ENCODE results near the gene SFXN5.

The SFXN5 gene

DNA sequence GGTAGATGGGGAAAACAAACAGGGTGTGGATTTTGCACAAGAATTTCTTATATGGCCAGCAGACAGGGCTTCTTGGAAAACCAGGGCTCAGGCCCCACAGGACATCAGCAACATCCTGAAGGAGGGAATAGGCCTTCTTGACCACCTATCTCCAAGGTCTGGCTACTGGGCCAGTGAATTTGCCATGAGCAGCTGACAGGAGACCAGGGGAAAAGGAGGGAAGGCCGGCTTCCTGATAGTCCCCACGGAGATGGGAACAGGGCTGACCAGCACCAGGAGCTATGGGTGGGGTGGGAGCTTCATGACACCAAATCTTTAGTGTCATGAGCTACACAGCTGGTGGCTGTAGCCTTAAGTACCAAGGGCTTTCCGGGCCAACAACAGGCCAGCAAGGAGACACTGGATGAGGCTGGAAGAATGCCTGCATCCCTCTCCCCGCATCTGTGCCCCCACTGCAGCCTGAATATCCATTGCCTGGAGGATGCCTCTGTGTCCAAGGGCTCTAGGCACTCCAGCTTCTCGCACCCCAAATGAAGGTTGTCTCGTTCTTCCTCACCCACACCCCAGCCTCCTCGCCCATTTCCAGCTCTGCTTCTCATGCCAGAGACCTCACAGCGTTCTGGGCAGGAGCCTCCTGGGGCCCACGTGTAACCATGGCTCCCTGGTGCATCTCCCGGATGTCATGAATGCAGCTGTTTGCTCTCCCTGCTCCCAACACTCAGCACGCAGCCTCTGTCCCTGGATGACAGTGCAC, 79.4 kb downstream of the SFXN5 start:
- no peak for DNase-seq

DNA sequence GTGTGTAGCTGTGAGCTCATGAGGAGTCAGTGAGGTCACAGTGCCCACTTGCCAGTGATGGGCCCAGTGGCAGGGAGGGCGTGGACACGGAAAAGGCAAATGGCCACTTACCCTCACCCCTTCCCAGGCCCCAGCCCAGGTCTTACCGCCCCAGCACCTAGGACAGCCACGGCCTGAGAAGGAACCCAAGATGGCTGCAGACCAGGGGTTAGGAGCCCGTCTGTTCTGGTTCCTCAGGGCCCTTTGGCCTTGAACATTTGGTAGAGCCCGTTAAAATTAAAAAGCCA, 80.1 kb downstream of the SFXN5 start:
- DNase-seq, result no peak

DNA sequence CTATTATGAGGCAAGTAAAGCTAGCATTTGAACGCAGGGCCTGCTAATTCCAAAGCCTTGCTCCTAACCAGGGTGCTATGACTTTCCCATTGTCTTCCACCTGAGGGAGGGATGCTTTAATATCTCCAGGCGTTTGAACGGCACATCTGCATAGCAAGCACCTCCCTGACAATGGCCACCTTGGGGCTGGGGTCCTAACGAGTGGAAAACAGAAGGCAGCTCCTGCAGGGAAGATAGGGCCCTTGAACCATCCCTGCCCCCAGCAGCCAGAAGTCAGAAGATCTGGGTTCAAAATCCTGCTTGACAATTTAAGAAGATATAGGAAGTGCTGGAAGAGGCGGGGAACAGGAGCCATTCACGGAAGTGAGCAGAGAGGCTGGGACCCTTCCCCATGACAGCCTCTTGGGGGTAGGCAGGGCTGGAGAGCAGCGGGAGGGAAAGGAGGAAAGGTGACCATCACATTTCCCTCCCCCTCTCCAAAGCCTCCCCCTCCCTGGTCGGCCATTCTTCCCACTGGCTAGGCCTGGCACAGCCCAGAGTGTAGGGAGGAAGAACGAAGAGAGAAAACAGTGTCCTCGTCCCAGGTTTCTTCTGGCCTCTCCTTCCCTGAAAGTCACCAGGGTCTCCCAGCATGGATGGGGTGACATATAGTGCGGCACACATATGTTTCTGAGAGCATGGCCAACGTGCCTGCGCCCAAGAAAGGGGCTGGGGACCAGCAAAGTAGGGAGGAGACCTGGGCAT, 80.6 kb downstream of the SFXN5 start:
- no peak for DNase-seq

DNA sequence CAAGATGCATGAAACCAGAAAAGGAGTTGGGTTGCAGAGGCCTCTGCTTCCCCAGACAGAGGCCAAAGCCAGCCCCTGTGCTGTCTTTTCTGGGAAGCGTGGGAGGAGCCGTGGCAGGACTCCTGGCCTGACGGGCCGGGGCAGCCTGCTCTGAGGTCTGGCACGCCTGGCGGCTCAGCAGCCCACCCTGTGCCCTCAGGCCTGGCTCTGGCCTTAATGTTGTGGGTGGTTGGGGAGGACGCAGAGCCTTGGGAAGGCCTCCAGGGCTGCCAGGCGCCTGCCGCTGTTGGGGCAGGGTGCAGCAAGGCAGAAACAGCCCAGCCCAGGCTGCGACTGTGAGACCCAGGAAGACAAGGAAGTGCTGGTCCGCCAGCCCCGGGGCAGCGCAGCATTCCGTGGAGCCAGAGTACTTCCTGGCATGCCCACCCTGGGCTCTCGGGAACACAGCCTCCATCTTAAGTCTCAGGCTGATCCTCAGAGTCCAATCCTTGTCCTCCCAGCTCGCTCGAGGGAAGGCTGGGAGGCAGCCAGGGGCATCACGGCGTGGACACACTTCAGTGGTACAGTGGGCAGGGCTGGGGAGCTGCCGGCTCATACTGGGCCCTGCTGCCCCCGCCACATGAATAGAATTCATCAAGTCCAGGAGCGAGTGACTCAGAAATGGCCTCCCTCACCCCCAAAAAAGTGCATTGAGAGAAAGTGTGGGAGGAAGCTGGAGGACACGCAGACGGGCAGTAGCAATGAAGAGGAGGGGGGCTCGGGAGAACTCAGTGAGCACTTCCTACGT, 81.5 kb downstream of the SFXN5 start:
- DNase-seq, result no peak

DNA sequence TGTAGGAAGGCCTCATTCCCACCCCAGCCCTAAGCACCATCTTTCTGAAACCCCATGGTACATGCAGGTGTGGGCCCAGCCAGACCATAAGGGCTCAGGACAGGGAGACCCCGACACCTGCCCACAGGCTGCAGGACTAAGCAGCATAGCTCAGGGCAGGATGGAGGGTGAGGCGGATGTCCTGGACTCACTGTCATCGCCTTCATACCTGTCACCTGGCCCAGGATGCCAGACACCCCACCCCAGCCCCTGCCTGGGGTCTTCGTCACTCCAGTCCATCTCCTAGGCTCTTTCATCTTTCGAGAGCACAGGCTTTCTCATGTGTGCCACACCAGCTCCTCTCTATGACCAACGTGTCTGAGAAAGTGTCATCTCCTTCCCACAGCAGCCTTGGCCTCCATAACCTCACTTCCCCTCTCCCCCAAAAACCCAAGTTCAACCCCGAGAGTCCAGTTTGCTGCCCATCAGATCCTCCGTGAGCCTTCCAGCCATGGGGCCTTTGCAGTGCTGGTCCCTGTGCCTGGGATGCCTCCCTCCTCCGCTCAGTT, 82.7 kb downstream of the SFXN5 start:
- no peak for DNase-seq

DNA sequence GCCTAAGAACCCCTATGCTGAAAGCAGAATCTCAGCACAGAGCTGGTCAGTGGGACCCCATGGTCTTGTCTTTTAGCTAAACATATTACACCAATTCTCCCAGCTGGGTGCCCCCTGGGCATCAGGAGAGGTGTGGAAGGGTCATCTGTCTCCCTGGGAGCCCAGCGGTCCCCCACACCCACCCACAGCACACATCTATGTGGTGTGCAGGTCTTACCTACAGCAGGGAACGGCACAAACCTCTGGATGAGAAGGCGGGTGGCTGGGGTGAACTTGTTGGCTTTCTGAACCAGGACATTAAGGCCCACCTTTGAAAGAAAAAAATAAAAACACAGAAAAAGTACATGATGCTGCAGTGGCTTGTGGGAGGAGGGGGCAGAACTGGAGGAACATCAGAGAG, 83.5 kb downstream of the SFXN5 start:
- no peak for DNase-seq

DNA sequence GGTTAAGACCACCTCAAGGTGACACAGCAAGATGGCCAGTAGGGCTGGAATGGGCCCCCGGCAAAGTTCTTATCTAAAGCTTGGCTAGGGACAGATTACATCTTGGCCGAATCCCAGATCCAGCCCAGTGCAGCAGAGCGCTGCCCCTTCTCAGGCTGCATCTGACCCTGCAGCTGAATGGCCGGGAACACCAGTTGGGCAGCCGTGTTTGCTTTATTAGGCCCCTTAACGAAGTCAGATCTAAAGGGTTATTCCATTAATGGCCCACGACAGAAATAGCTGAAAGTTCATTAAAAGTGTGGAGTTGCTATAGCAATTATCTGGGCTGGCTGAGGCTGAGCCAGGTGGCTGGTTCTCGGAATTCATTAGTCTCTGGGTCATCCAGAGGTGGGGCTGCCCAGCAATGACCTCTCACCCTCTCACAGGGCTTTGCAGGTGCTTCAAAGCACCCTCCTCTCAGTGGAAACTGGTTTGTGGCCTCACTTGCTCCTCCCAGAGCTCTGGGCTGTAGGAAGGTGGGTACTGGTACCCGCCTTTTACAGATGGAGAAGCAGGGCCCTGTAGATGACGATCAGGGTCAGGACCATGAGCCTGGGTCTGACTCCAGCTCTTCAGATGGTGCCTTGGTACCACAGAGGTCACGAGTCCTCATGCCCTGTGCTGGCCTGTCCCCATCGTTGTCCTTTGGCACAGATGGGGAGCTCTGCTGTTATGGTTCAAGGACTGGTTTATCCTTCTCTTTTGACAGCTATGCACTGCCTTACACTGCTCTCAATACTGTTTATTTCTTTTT, 85.4 kb downstream of the SFXN5 start:
- no peak for DNase-seq

DNA sequence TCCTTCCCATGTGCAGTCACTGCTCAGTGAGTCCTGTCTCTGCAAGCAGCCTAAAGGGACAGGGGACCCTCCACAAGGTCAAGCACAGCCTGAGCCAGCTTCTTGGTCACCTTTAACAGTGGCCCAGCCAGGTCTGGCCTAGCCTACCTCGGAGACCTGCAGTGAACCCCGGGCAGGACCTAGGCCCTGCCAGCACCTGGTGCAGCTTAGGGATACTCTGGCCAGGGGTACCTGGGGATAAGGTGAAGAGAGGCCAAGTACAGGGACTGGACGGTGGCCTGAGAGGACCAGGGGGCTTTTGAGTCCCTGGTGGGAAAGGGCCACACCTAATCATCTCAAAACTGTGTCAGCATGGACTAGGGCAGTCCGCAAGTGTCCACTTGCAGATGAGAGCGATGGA, 86.4 kb downstream of the SFXN5 start:
- no peak for DNase-seq

DNA sequence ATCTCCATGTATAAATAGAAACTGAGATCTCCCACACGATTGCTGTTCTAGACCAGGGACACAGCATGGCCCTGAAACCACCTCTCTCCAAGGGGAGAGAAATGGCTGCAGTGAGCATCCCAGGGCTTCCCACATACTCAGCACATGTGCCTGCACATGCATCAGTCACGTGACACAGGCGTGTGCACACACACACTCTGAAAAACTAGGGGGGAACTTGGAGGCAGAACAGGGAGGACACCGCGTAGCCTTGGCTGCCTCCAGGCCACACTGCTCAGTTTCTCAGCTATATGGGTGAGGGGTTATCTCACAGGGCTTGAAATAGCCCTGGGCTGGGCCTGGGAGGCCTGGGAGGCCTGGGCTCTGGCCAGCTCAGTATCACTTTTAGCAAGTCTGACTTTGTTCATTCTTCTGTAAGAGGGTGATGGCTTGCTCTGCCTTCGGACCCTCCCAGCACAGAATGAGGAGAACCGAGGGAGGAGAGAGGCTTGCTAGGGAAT, 87.3 kb downstream of the SFXN5 start:
- DNase-seq, result no peak

DNA sequence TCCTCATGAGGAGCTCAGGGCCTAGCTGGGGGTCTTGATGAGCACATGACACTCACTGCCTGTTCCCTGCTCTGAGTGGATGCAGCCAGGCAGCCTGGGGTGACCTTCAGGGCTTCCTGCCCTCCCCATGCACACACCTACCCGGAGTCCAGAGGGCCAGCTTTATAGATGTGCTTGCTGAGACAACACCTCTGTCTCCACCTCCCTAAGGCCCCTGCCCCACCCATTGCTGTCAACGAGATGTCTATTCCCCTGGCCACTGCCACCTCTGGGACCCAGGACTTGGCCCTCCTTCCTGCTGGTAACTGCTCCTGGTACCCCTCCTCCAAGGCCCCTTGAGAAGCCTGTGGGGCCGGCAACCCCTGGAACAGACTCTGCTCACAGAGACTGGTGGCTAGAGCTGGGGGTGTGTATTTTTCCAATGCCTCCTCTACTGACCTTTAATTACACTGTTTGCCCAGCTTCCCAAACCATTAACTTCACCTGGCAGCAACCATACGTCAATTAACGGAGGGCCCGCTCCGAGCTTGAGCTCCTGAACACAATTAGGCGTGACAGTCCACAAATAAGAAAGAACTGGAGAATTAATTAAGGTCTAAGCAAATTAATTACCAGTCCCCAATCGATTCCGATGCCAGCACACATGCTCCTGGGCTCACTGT, 87.9 kb downstream of the SFXN5 start:
- DNase-seq, result no peak

DNA sequence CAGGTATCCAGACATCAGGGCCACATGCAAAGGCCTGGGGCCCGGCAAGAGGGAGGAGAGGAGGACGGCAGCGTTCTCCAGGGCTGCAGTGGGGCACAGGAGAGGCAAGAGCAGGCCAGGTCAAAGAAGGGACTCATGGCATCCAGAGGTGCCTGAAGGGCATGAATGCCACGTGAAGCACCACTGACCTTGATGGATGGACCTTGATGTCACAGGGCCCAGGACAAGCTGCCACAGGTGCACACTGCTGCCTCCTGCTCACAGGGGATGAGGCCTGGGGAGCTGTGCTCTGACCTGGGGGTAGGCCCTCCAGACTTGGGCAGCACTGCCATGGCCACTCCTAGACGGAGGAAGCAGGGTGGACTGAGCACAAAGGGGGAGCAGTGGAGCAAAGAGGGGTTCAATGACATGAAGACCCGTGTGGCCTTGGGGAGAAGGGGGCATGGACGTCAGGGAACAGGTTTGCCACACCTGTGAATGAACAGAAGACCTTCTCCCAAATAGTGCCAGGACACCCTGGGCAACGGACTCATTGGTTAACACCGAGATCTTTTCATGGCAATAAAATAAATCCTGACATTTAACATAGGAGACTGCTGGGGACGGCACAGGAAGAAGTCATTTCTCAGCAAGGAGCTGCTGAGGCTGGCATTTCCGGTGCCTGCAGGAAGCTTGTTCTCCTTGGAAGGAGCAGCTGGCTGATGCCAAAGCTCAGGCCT, 88.6 kb downstream of the SFXN5 start:
- DNase-seq, result no peak

DNA sequence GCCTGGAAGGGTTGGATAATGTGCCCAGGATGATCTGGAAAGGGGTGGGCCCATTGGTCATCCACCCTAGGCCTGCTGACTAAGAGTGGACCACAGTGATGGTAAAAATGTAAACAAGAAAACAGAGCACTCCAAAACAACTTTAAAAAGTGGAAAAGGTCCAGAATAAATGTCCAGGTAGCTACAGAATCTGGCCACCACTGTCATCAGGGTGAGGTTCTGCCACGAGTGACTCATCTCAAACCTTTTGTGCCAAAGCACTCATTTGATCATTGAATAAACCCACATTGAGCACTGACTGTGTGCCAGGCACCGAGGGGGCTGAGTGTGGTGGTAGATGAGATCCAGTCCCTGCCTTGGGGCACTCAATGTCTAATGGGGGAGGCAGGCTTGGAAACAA, 89.3 kb downstream of the SFXN5 start:
- DNase-seq, result no peak

DNA sequence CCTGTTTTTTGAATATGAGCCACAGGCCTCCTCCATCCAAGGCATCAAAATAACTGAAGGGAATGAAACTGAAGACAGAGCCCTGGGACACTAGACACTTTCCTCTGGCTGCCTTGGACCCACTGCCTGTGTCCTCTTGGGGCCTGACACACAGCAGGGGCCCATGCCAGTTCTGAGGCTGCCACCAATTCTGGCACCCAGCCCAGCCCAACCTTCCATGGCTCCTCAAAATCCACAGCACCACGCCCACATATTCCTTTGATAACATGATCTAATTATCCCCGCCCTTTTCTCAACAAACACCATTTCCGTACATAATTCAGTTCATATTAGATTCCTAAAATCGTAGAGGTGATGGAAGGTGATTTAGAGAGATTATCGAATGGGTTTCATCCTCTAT, 90.0 kb downstream of the SFXN5 start:
- DNase-seq, result no peak

DNA sequence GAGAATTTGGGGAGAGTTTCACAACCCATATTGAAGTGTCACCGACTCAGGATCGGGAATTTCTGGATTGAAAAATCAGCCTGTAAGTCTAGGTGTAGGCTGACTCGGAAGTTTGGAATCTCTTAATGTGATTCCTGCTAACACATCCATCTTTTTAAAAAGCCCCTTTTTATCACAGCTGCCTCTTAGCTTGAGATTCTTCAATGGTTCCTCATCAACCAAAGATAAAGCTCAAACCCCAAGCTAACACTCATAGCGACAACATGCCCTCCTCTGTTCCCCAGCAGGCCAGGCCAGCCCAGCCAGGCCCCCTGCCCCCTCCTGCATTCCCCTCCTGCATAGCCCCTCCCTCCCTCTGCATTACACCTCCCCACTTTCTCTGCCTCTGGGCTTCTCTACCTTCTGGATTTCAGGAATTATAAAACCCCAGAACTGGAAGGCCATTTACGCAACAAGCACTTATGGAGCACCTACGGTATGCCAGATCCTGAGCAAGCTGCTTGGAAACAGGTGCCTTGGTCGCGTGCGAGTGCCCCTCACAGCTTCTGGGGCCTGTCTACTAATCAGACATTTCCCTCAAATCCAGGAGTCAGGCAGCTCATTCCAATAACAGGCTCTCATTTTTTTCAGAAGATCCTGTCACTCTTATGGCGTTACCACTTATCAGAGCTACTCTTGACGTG, 90.8 kb downstream of the SFXN5 start:
- DNase-seq, result no peak

DNA sequence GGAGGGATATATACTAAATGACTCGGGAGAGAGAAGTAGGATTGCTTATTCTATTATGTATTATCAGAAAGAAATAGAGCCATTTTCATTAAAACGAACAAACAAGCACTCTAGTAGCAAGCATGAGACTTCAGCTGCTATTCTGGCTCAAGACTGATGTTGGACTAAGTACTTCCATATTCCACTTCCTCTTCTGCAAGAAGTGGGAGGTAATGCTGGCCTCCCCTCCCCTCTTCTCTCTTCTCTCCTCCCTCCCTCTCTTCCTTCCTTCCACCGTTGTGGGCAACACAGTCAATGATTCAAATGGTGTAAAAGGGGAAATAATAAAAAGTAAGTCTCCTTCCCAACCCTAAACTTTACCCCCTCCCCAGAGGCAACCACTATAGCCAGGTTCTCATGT, 91.6 kb downstream of the SFXN5 start:
- no peak for DNase-seq

DNA sequence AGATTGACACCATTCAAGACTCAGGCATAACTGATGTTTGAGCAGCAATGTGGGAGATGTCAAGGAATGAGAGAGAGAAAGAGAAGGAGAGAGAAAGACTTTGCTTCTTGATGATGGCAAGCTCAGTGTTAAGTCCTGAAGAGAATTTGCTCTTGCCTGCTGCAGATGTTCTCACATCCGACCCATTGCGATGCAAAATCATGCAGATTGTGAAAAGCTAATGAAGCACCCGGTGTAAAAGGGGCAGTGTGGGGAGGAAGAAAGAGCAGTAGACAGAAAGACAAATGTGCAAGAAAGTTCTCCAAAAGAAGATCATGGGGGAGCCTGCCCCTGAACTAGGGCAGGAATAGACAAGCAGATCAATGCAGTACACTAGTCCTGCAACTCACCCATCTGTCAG, 96.5 kb downstream of the SFXN5 start:
- no peak for DNase-seq

DNA sequence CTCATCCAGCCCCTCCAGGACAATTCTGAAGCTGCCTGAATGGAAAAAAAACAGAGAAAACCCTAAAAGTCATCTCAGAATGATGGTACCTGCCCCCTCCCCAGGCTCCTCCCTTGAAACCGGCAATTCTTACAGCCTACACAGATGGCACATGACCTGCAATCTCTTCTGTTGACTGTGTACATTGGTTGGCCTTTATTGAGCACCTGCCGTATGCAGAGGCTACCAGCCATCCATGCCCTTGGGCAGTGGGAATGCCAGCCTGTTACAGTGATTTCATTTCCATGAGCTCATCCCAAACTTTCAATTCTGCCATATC, 97.1 kb downstream of the SFXN5 start:
- no peak for DNase-seq

DNA sequence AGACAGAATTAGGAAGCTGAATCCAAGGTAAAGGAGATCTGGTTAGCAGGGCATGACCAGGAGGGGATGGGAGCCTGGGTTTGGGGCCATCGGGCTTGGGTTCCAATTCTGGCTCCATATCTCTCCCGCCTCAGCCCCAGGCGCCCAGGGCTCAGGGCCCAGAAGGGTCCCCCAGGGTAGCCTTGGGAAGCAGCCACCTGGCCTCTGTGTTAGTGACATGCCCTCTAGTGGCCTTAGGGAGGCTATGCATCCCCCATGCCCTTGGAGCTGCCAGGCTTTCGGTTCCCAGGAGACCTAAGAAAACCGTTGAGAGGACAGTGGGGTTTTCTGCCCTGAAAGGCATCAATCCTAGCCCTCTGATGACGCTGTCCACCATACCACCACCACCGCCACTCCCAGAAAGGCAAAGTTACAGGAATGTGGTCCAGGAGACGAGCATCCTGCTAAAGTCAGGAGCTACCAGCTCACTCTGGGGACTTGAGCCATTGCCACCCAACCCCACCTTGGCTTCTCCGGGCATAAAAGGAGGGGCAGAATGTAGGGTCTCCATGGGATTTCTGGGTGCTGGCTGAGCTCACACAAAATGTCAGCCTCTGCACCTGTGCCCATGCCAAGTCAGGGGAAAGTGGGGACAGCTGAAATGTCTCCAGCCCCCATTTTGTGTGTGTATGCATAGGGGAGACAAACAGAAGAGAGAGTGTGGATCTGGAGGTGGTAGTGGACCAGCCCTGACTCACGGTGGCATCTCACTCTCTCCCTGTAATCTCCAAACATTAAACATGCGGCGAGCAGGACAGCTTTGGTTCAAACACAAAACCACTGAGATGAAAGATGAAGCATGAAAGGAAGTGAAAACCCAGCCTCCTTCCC, 97.7 kb downstream of the SFXN5 start:
- DNase-seq, result no peak

DNA sequence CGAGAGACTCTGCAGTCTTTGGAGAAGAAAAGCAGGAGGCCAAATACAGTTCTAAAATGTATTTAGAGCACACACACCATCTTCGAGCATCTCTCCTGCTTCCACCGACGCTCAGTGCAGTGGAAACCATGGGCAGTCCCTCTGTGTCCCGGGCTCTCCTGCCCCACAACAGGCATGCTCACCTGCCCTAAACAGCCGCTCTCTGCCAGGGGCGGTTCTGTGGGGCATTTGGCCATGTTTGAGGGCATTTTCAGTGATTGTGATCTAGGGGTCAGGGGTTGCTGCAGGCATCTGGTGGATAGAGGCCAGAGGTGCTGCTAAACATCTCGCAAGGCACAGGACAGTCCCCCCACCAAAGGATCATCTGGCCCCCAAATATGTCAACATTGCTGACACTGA, 98.4 kb downstream of the SFXN5 start:
- no peak for DNase-seq
